Ascending aorta (tissue), 2 donors: ENCODE measurements around the gene RNPC3. TPM values are rescaled to one million over a fixed set of nuclear protein-coding genes. Genes with fewer than 3 reads are reported as not detected.

Source experiments
- DNase-seq, 2 donors: peaks; one replicate each; pipeline ENCODE4 v3.0.0-alpha.2; 2019; ENCODE audit warnings: low spot score in 2 of 2
- H3K27ac ChIP-seq, 2 donors: fragments of 200-600 bp; sonication (generic); one replicate each; pipeline ENCODE4 v1.5.1; 2016 to 2017; ENCODE audit warnings: mild to moderate bottlenecking in 1 of 2
- H3K27me3 ChIP-seq: fragments of 200-600 bp; sonication (generic); one replicate; pipeline ENCODE4 v1.5.1; 2017
- H3K36me3 ChIP-seq, 2 donors: fragments of 200-600 bp; sonication (generic); one replicate each; pipeline ENCODE4 v1.5.1; 2016
- H3K4me1 ChIP-seq, 2 donors: fragments of 200-600 bp; sonication (generic); one replicate each; pipeline ENCODE4 v1.5.1; 2016 to 2017; ENCODE audit warnings: mild to moderate bottlenecking in 1 of 2
- H3K4me3 ChIP-seq, 2 donors: fragments of 200-600 bp; sonication (generic); one replicate each; pipeline ENCODE4 v1.5.1; 2016 to 2017; ENCODE audit warnings: mild to moderate bottlenecking in 1 of 2
- H3K9me3 ChIP-seq, 2 donors: fragments of 200-600 bp; sonication (generic); one replicate each; pipeline ENCODE4 v1.5.1; 2016
- intact Hi-C: fragments of 100-400 bp; cut with DNase I; formaldehyde crosslinking; loops from one replicate; pipeline ENCODE4 v1.15.1; 2023
- total RNA-seq: library from RNA; depleted of rRNA; stranded (reverse); fragments of >200 nt; gene quantifications from one replicate; pipeline ENCODE4 v1.1.0, GENCODE V29; 2016
- TF ChIP-seq, protein P1 (sequence below), 3 experiments: fragments of 200-600 bp in 2 of 3; fragments of 450-650 bp in 1 of 3; sonication (generic) in 2 of 3; IDR thresholded peaks; one replicate each; pipeline ENCODE4 v1.5.1; 2016 to 2019; ENCODE audit warnings: antibody characterized with exemption in 3 of 3, mild to moderate bottlenecking in 1 of 3, moderate library complexity in 1 of 3

RNPC3 gene
- total RNA-seq, 1 donor from 2014 or later: 3.9 TPM

DNA sequence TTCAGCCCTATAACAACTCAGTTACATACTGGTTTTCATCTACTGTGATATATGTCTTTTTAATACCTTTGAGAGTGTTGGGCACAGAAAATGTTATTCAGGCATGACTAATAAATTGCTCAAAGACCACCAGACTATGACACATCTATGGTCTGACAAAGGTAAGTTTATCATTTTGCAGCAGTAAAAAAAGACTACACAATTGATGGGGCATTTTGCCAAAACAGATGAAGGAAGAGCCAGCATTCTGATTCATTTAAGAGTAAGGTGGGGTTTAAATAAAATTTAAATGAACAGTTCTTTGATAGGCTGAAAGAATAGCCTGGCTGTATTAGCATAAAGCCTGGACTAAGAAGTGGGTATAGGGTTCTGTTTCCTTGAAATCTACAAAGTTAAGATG is 8.8 kb upstream of the RNPC3 start:
- Histone ChIP-seq H3K27ac (no peak overlapping the region), H3K9me3 (peaks cover 0 to under 1% of the 10 kb centered on the region in 2 donors), H3K36me3 (no peaks in the 10 kb centered on the region), H3K27me3 (no peaks in the 10 kb centered on the region), H3K4me3 (no peak overlapping the region), H3K4me1 (no peaks in the 10 kb centered on the region)
- TF ChIP-seq, protein P1, sequence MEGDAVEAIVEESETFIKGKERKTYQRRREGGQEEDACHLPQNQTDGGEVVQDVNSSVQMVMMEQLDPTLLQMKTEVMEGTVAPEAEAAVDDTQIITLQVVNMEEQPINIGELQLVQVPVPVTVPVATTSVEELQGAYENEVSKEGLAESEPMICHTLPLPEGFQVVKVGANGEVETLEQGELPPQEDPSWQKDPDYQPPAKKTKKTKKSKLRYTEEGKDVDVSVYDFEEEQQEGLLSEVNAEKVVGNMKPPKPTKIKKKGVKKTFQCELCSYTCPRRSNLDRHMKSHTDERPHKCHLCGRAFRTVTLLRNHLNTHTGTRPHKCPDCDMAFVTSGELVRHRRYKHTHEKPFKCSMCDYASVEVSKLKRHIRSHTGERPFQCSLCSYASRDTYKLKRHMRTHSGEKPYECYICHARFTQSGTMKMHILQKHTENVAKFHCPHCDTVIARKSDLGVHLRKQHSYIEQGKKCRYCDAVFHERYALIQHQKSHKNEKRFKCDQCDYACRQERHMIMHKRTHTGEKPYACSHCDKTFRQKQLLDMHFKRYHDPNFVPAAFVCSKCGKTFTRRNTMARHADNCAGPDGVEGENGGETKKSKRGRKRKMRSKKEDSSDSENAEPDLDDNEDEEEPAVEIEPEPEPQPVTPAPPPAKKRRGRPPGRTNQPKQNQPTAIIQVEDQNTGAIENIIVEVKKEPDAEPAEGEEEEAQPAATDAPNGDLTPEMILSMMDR (IDR thresholded peaks at IDR 0.05): no peak
- intact Hi-C loops: loop anchor here (5.0 kb wide), 1 partner anchor 409 kb away; the partner anchor contains the start of gene COL11A1
- DNase-seq: no peak

DNA sequence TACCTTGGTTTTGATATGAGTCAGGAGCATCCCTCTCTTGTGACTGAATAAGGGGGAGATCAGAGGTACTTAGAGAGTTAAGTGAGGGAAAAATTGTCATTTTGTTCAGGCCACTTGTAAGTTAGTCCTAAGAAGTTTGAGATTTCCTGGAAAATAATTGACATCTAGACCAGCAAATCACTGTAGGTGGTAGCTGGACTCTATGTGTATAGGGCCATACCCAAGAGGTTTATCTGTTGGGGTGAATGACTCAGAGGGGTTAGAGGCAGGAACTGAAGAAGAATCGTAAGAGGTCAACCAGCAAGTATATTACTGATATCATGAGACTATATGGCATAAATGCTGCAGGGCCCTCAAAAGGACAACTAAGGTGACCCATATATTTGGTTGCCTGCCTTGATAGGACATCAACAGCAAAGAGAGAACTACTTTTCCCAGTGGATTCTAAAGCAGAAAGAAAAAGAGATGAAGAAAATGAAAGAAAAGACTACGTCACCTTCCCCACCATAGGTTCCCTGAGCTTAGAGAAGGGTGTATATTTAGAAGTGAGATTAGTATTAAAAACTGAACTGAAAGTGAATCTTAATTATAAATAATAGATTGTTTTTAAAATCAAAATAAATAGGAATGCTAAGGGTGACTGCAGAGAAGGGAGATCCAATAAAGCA is 8.0 kb upstream of the RNPC3 start:
- no peak for DNase-seq
- H3K36me3 ChIP-seq: no peaks in the 10 kb centered on the region
- no peaks in the 10 kb centered on the region for H3K9me3 ChIP-seq
- H3K4me1 ChIP-seq: no peaks in the 10 kb centered on the region
- H3K27me3 ChIP-seq: no peaks in the 10 kb centered on the region
- H3K4me3 ChIP-seq: no peak overlapping the region
- intact Hi-C loops: loop anchor here (5.0 kb wide), 1 partner anchor 410 kb away; the partner anchor contains the start of gene COL11A1
- TF ChIP-seq, protein P1 (IDR thresholded peaks at IDR 0.05): no peak
- H3K27ac ChIP-seq: no peak overlapping the region

DNA sequence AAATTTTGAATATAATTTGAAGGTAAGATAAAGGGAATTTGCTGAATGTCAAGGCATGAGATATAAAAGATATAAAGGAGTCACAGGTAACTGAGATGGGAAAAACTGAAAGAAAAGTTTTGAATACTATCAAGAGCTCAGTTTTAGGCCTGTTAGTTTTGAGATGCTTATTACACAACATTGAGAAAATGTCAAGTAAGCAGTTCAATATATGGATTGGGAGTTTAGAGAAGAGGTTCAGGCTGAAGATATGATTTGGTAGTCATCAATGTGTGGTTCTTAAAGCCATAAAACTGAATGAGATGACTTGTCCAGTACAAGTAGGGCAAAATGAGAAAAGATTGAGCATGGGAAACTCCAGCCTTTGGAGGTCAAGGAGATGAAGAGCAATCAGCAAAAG is 4.7 kb upstream of the RNPC3 start:
- H3K27ac ChIP-seq: no peak overlapping the region
- H3K9me3 ChIP-seq: no peaks in the 10 kb centered on the region
- H3K4me3 ChIP-seq: no peak overlapping the region
- no peak for DNase-seq
- H3K4me1 ChIP-seq: peaks cover 0 to 3% of the 10 kb centered on the region in 2 donors
- TF ChIP-seq, protein P1 (IDR thresholded peaks at IDR 0.05): no peak
- intact Hi-C loops: no loop called here
- no peaks in the 10 kb centered on the region for H3K36me3 ChIP-seq
- H3K27me3 ChIP-seq: no peaks in the 10 kb centered on the region

DNA sequence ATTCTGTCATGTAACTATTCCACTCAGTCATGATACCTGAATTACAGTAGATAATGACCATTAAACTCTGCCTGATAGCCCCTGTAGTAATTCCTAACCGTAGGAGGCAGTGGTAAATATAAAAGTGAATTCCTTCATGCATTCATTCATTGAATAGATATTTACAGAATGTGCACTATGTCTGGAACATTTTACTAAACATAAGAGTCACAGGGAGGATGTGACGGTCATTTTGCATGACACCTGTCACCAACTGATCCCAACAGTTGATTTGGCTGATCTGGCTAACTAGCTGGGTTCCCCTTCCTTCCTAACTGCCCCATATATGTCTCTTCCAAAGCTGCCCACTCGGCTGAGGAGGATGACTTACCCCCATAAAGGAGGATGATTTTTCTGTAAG is 2.2 kb upstream of the RNPC3 start:
- H3K27me3 ChIP-seq: no peaks in the 10 kb centered on the region
- intact Hi-C loops: no loop called here

DNA sequence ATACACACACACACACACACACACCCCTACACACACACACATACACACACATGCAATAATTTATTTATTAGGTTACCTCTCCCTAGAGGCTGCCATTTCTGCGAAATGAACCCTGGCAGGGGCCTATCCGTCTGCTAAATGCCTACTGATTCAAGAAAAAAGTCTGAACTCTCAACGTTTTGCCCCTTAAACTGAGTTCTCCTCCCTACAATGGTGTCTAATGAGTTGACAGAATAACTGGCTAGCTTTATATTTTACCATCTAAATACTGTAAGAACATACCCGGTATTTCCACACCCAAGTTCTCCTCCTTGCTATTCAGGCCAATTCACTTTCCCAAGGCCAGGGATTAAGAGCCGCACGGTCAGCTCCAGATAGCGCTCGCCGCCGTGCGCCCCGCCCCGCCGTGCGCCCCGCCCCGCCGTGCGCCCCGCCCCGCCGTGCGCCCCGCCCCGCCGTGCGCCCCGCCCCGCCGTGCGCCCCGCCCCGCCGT is 339 bp upstream of the RNPC3 start:
- intact Hi-C loops: loop anchor here (5.0 kb wide), 1 partner anchor 37 kb away; no protein-coding TSS in a partner anchor
- TF ChIP-seq, protein P1 (IDR thresholded peaks at IDR 0.05): no peak
- Histone ChIP-seq H3K36me3 (peaks cover 0 to 4% of the 10 kb centered on the region in 2 donors), H3K27ac (peak overlapping the region; percentile 26 to 29), H3K4me1 (peaks cover 0 to 26% of the 10 kb centered on the region in 2 donors), H3K9me3 (no peaks in the 10 kb centered on the region), H3K27me3 (no peaks in the 10 kb centered on the region), H3K4me3 (peak overlapping the region; percentile 36 to 56)
- peak in 1 of 2 donors; percentile 63 for DNase-seq

More for the DNA sequence above, 2.2 kb upstream of the RNPC3 start:
- H3K27ac ChIP-seq: no peak overlapping the region
- peaks cover 0 to 21% of the 10 kb centered on the region in 2 donors for H3K4me1 ChIP-seq
- TF ChIP-seq, protein P1 (IDR thresholded peaks at IDR 0.05): no peak
- H3K36me3 ChIP-seq: no peaks in the 10 kb centered on the region
- DNase-seq: no peak
- no peaks in the 10 kb centered on the region for H3K9me3 ChIP-seq
- H3K4me3 ChIP-seq: no peak overlapping the region
